ENCODE data around the gene CLK2. TPM values are rescaled to one million over a fixed set of nuclear protein-coding genes. Genes with fewer than 3 reads are reported as not detected.

CLK2 gene
- 10 to 100 TPM; 31.9 to 92.9 (median 51.5) TPM for total RNA-seq

- Histone ChIP-seq H3K27ac (peak within 1 kb of the TSS; percentile 97 to 99 (median 98)), H3K27me3 (no peaks in the 10 kb centered on the region), H3K4me3 (peak within 1 kb of the TSS; percentile 72 to 95 (median 92)), H3K36me3 (peaks cover 0 to 19% (median 10%) of the 10 kb centered on the region in 4 donors), H3K4me1 (peaks cover 9 to 39% (median 30%) of the 10 kb centered on the region in 4 donors), H3K9me3 (no peaks in the 10 kb centered on the region)
- peak; percentile 83 for TF ChIP-seq POLR2A (IDR thresholded peaks at IDR 0.05)
- TF ChIP-seq EP300 (IDR thresholded peaks at IDR 0.05; ENCODE audit: low read depth): no peak
- TF ChIP-seq CTCF (IDR thresholded peaks at IDR 0.05): no peak
- TF ChIP-seq POLR2AphosphoS5 (IDR thresholded peaks at IDR 0.05): peak; percentile 92 to 97 (median 96)
- intact Hi-C loops (cut with DNase I; ENCODE audit: low total_unique reads) (no loop called here), in situ Hi-C loops (cut with MboI; ENCODE audit: low pct_ligation_motif_present in 1 of 4, low pct_unique_long_range_greater_than_20kb in 1 of 4, low sequenced_read_pairs in 3 of 4) (loop anchor here in 3 of 4 donors (10.0 to 25.0 kb wide), 2 partner anchors 51 to 314 kb away; partner anchors contain the start of gene RUSC1 (in 2 of the 3))
- DNase-seq: peak; percentile 97
- WGBS, 2 donors (ENCODE audit: low coverage in 1 of 2): 19 to 42% methylated on average over 7 to 45 of the region's 61 CpGs
Observed at GRCh38 chr1:155273343-155274245, at the start of gene CLK2. CLK2 (minus strand) TSS chr1:155273504; CDS start chr1:155270977, 2,527 bp downstream.

DNA sequence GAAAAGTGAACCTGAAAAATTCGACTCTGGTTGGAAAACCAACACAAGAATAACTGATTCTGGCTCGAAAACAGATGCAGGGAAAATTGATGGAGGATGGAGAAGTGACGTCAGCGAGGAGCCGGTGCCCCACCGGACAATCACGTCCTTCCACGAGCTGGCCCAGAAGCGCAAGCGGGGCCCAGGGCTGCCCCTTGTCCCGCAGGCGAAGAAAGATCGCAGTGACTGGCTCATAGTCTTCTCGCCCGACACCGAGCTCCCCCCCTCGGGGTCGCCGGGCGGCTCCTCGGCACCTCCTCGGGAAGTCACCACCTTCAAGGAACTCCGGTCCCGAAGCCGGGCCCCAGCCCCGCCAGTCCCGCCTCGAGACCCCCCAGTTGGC is 49.3 kb upstream of the CLK2 start:
- H3K4me3 ChIP-seq: peak overlapping the region; percentile 71 to 90 (median 81)
- intact Hi-C loops (cut with DNase I; ENCODE audit: low total_unique reads) (loop anchor here (5.0 kb wide), 1 partner anchor 45 kb away; the partner anchor contains the start of gene HCN3), in situ Hi-C loops (cut with MboI; ENCODE audit: low pct_ligation_motif_present in 1 of 4, low pct_unique_long_range_greater_than_20kb in 1 of 4, low sequenced_read_pairs in 3 of 4) (loop anchor here (5.0 to 10.0 kb wide), 3 partner anchors 45 to 58 kb away; partner anchors contain the start of genes HCN3 (in 3 of the 4), CLK2 (in 2 of the 4) and SCAMP3 (in 1 of the 4))
- TF ChIP-seq CTCF (IDR thresholded peaks at IDR 0.05) (no peak), POLR2AphosphoS5 (IDR thresholded peaks at IDR 0.05) (no peak), POLR2A (IDR thresholded peaks at IDR 0.05) (no peak), EP300 (IDR thresholded peaks at IDR 0.05; ENCODE audit: low read depth) (no peak)
- H3K4me1 ChIP-seq: peaks cover 14 to 48% (median 39%) of the 10 kb centered on the region in 4 donors
- no peaks in the 10 kb centered on the region for H3K36me3 ChIP-seq
- no peaks in the 10 kb centered on the region for H3K27me3 ChIP-seq
- H3K27ac ChIP-seq: peak overlapping the region; percentile 98 to 100 (median 100)
- no peaks in the 10 kb centered on the region for H3K9me3 ChIP-seq
- 1 to 8% methylated on average over 2 to 28 of the region's 28 CpGs for WGBS, 2 donors (ENCODE audit: low coverage in 1 of 2)
- DNase-seq: no peak

DNA sequence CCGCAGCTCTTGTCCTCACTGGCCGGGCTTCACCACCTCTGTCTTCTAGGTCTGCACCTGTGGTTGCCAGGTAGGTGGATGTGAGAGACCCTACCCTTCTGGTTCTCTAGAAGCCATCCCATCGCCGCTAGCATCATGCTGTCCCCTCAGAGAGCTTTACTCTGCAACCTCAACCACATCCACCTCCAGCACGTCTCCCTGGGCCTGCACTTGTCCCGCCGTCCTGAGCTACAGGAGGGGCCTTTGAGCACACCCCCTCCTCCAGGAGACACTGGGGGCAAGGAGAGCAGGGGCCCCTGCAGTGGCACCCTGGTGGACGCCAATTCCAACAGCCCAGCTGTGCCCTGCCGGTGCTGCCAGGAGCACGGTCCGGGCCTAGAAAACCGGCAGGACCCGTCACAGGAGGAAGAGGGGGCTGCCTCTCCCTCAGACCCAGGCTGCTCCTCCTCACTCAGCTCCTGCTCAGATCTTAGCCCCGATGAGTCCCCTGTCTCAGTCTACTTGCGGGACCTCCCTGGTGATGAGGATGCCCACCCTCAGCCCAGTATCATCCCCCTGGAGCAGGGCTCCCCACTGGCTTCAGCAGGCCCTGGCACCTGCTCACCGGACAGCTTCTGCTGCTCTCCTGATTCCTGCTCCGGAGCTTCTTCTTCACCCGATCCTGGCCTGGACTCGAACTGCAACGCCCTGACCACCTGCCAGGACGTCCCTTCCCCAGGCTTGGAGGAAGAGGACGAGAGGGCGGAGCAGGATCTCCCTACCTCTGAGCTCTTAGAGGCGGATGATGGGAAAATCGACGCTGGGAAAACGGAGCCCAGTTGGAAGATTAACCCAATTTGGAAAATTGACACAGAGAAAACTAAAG is 48.6 kb upstream of the CLK2 start:
- intact Hi-C loops (cut with DNase I; ENCODE audit: low total_unique reads) (loop anchor here (5.0 kb wide), 1 partner anchor 45 kb away; the partner anchor contains the start of gene HCN3), in situ Hi-C loops (cut with MboI; ENCODE audit: low pct_ligation_motif_present in 1 of 4, low pct_unique_long_range_greater_than_20kb in 1 of 4, low sequenced_read_pairs in 3 of 4) (loop anchor here (5.0 to 10.0 kb wide), 3 partner anchors 45 to 57 kb away; partner anchors contain the start of genes HCN3 (in 3 of the 4), CLK2 (in 2 of the 4) and SCAMP3 (in 1 of the 4))
- TF ChIP-seq EP300 (IDR thresholded peaks at IDR 0.05; ENCODE audit: low read depth) (no peak), CTCF (IDR thresholded peaks at IDR 0.05) (no peak)
- no peaks in the 10 kb centered on the region for H3K36me3 ChIP-seq
- no peaks in the 10 kb centered on the region for H3K27me3 ChIP-seq
- peaks cover 14 to 50% (median 44%) of the 10 kb centered on the region in 4 donors for H3K4me1 ChIP-seq
- H3K27ac ChIP-seq: peak overlapping the region; percentile 98 to 100 (median 100)
- peak overlapping the region in 3 of 4 donors; percentile 71 to 90 (median 79) for H3K4me3 ChIP-seq
- no peak for DNase-seq
- WGBS, 2 donors (ENCODE audit: low coverage in 1 of 2): 56 to 73% methylated on average over 3 to 25 of the region's 27 CpGs
- H3K9me3 ChIP-seq: no peaks in the 10 kb centered on the region

Measured in transverse colon (tissue), 4 donors.